ENCODE measurements around the gene PTX4. TPM values are rescaled to one million over a fixed set of nuclear protein-coding genes. Genes with fewer than 3 reads are reported as not detected.
A peak's percentile ranks its signal among the peaks of the same experiment; 100 is the strongest.
"Not testable (repeated sequence)": the region's sequence is repeated elsewhere in the genome, so short reads cannot be mapped to it uniquely, and the experiment has no call there.

PTX4 gene
- polyA plus RNA-seq, 3 donors = 0.19 TPM; not detected in 2

- 26% methylated on average over 12 of the region's 14 CpGs for WGBS (ENCODE audit: insufficient coverage)
- H4K20me1 ChIP-seq (ENCODE audit: insufficient read depth, low read length) = peaks cover 33% of the 10 kb centered on the region
- Mint-ChIP-seq H3K36me3 (peaks cover 5 to 27% of the 10 kb centered on the region in 2 donors), H3K27me3 (ENCODE audit: low read depth in 3 of 3) (peaks cover 0 to 6% (median 0%) of the 10 kb centered on the region in 3 donors), H3K27ac (peak overlapping the region; percentile 95 to 99 (median 98)), H3K9me3 (peaks cover 0 to 5% (median 3%) of the 10 kb centered on the region in 7 donors), H3K4me1 (peaks cover 66% of the 10 kb centered on the region), H3K4me3 (peak overlapping the region; percentile 88 to 99)
- H3K9ac ChIP-seq (ENCODE audit: insufficient read depth, low read length, poor library complexity, severe bottlenecking) = peak overlapping the region; percentile 82
- intact Hi-C loops (cut with micrococcal nuclease) = loop anchor here (2.0 to 10.0 kb wide), 5 partner anchors 22 to 304 kb away; partner anchors contain the start of genes CRAMP1 (in 2 of the 2), IFT140 (in 2 of the 2), EME2 (in 1 of the 2) and MRPS34 (in 1 of the 2)
- H3K79me2 ChIP-seq (ENCODE audit: insufficient read depth, low read length) = peaks cover 98% of the 10 kb centered on the region
- peak overlapping the region; percentile 69 for H2AFZ ChIP-seq (ENCODE audit: insufficient read depth, low read depth, low read length, poor library complexity, severe bottlenecking)
- H3K4me2 ChIP-seq (replicated peaks; ENCODE audit: extremely low read depth, low read length, poor library complexity, severe bottlenecking) = peak overlapping the region; percentile 78
- DNase-seq = peak; percentile 85 to 92 (median 85)
- no peaks in the 10 kb centered on the region for H3K9me3 ChIP-seq (replicated peaks in 1 of 2; ENCODE audit: control insufficient read depth in 1 of 2, insufficient read depth in 1 of 2, low read length in 2 of 2)
- no peak for TF ChIP-seq CTCF (IDR thresholded peaks at IDR 0.05)
- H3K36me3 ChIP-seq (replicated peaks in 1 of 2; ENCODE audit: control insufficient read depth in 1 of 2, insufficient read depth in 2 of 2, low read length in 2 of 2) = peaks cover 4 to 10% of the 10 kb centered on the region in 2 donors
- peak overlapping the region; percentile 41 to 81 (median 56) for H3K4me3 ChIP-seq (replicated peaks in 1 of 3; ENCODE audit: low read depth in 2 of 3, low read length in 3 of 3)
- H3K27me3 ChIP-seq (ENCODE audit: control insufficient read depth in 2 of 2, insufficient read depth in 2 of 2, low read length in 2 of 2) = no peaks in the 10 kb centered on the region
- H3K27ac ChIP-seq (ENCODE audit: low read depth in 1 of 2, low read length in 2 of 2) = peak overlapping the region; percentile 99
- H3K4me1 ChIP-seq (ENCODE audit: control insufficient read depth in 1 of 2, insufficient read depth in 2 of 2, low read length in 2 of 2) = peaks cover 57 to 83% of the 10 kb centered on the region in 2 donors
Measured at GRCh38 chr16:1470481-1471251, 18.1 kb downstream of the PTX4 start.

- Histone ChIP-seq H3K9me3 (replicated peaks in 1 of 2; ENCODE audit: control insufficient read depth in 1 of 2, insufficient read depth in 1 of 2, low read length in 2 of 2) (no peaks in the 10 kb centered on the region), H3K27me3 (ENCODE audit: control insufficient read depth in 2 of 2, insufficient read depth in 2 of 2, low read length in 2 of 2) (no peaks in the 10 kb centered on the region), H3K79me2 (ENCODE audit: insufficient read depth, low read length) (peaks cover 97% of the 10 kb centered on the region), H3K4me1 (ENCODE audit: control insufficient read depth in 1 of 2, insufficient read depth in 2 of 2, low read length in 2 of 2) (peaks cover 52 to 74% of the 10 kb centered on the region in 2 donors), H3K4me3 (replicated peaks in 1 of 3; ENCODE audit: low read depth in 2 of 3, low read length in 3 of 3) (peak overlapping the region; percentile 41 to 81 (median 56)), H3K27ac (ENCODE audit: low read depth in 1 of 2, low read length in 2 of 2) (peak overlapping the region; percentile 99), H4K20me1 (ENCODE audit: insufficient read depth, low read length) (peaks cover 43% of the 10 kb centered on the region), H3K36me3 (replicated peaks in 1 of 2; ENCODE audit: control insufficient read depth in 1 of 2, insufficient read depth in 2 of 2, low read length in 2 of 2) (peaks cover 12 to 19% of the 10 kb centered on the region in 2 donors), H3K9ac (ENCODE audit: insufficient read depth, low read length, poor library complexity, severe bottlenecking) (peak overlapping the region; percentile 82), H2AFZ (ENCODE audit: insufficient read depth, low read depth, low read length, poor library complexity, severe bottlenecking) (peak overlapping the region; percentile 69), H3K4me2 (replicated peaks; ENCODE audit: extremely low read depth, low read length, poor library complexity, severe bottlenecking) (peak overlapping the region; percentile 78)
- Mint-ChIP-seq H3K4me1 (peaks cover 62% of the 10 kb centered on the region), H3K27ac (peak overlapping the region; percentile 95 to 99 (median 98)), H3K27me3 (ENCODE audit: low read depth in 3 of 3) (peaks cover 0 to 8% (median 0%) of the 10 kb centered on the region in 3 donors), H3K9me3 (peaks cover 0 to 5% (median 0%) of the 10 kb centered on the region in 7 donors), H3K36me3 (peaks cover 5 to 32% of the 10 kb centered on the region in 2 donors), H3K4me3 (peak overlapping the region; percentile 88 to 99)
- no peak for TF ChIP-seq CTCF (IDR thresholded peaks at IDR 0.05)
- intact Hi-C loops (cut with micrococcal nuclease) = loop anchor here (2.0 to 10.0 kb wide), 5 partner anchors 23 to 305 kb away; partner anchors contain the start of genes CRAMP1 (in 2 of the 2), IFT140 (in 2 of the 2), EME2 (in 1 of the 2) and MRPS34 (in 1 of the 2)
- WGBS (ENCODE audit: insufficient coverage) = 4% methylated on average over 16 of the region's 20 CpGs
- DNase-seq = peak; percentile 86 to 93 (median 90)
Measured at GRCh38 chr16:1469693-1470201, 19.0 kb downstream of the PTX4 start.

GRCh38 chr16:1469141-1469540, 19.6 kb downstream of the PTX4 start:
- Histone ChIP-seq H4K20me1 (ENCODE audit: insufficient read depth, low read length) (peaks cover 49% of the 10 kb centered on the region), H3K9ac (ENCODE audit: insufficient read depth, low read length, poor library complexity, severe bottlenecking) (peak overlapping the region; percentile 82), H3K27ac (ENCODE audit: low read depth in 1 of 2, low read length in 2 of 2) (peak overlapping the region; percentile 99), H3K79me2 (ENCODE audit: insufficient read depth, low read length) (peaks cover 97% of the 10 kb centered on the region), H3K4me1 (ENCODE audit: control insufficient read depth in 1 of 2, insufficient read depth in 2 of 2, low read length in 2 of 2) (peaks cover 51 to 68% of the 10 kb centered on the region in 2 donors), H3K4me2 (replicated peaks; ENCODE audit: extremely low read depth, low read length, poor library complexity, severe bottlenecking) (peak overlapping the region; percentile 78), H3K4me3 (replicated peaks in 1 of 3; ENCODE audit: low read depth in 2 of 3, low read length in 3 of 3) (peak overlapping the region in 2 of 3 experiments; percentile 41 to 81), H3K36me3 (replicated peaks in 1 of 2; ENCODE audit: control insufficient read depth in 1 of 2, insufficient read depth in 2 of 2, low read length in 2 of 2) (peaks cover 18 to 25% of the 10 kb centered on the region in 2 donors)
- WGBS (ENCODE audit: insufficient coverage) = no CpG with 5 or more reads among the region's 5 CpGs
- Mint-ChIP-seq H3K4me3 (peak overlapping the region; percentile 88 to 99), H3K27ac (peak overlapping the region; percentile 95 to 99 (median 98)), H3K4me1 (peaks cover 60% of the 10 kb centered on the region), H3K36me3 (peaks cover 10 to 38% of the 10 kb centered on the region in 2 donors)
- DNase-seq; H3K9me3 ChIP-seq (replicated peaks in 1 of 2; ENCODE audit: control insufficient read depth in 1 of 2, insufficient read depth in 1 of 2, low read length in 2 of 2); H3K27me3 ChIP-seq (ENCODE audit: control insufficient read depth in 2 of 2, insufficient read depth in 2 of 2, low read length in 2 of 2); intact Hi-C loops (cut with micrococcal nuclease); H2AFZ ChIP-seq (ENCODE audit: insufficient read depth, low read depth, low read length, poor library complexity, severe bottlenecking); H3K27me3 Mint-ChIP-seq (ENCODE audit: low read depth in 3 of 3); H3K9me3 Mint-ChIP-seq: not testable (repeated sequence)

Measured in CD14-positive monocyte (primary cell).